ENCODE data around the gene CHRNA3. TPM values are rescaled to one million over a fixed set of nuclear protein-coding genes. Genes with fewer than 3 reads are reported as not detected.

The CHRNA3 gene
- not detected in 2 replicates for total RNA-seq

GRCh38 chr15:78620527-78621421 lies at the start of gene CHRNA3:
Gene CHRNA3, minus strand, starts transcription at chr15:78620996. Its CDS starts 202 bp downstream, at chr15:78620794.
- intact Hi-C loops (cut with micrococcal nuclease), result no loop called here

GRCh38 chr15:78668987-78669386 lies 48.2 kb upstream of the CHRNA3 start:
- intact Hi-C loops (cut with micrococcal nuclease), result no loop called here

GRCh38 chr15:78667578-78668236 lies 46.9 kb upstream of the CHRNA3 start:
- intact Hi-C loops (cut with micrococcal nuclease), result no loop called here

- intact Hi-C loops (cut with micrococcal nuclease), result no loop called here
Observed at GRCh38 chr15:78666010-78666409, 45.2 kb upstream of the CHRNA3 start.

- intact Hi-C loops (cut with micrococcal nuclease), result no loop called here
Observed at GRCh38 chr15:78663703-78664102, 42.9 kb upstream of the CHRNA3 start.

- intact Hi-C loops (cut with micrococcal nuclease), result no loop called here
Observed at GRCh38 chr15:78662028-78662427, 41.2 kb upstream of the CHRNA3 start.

- intact Hi-C loops (cut with micrococcal nuclease), result no loop called here
Observed at GRCh38 chr15:78661001-78661400, 40.2 kb upstream of the CHRNA3 start.

- intact Hi-C loops (cut with micrococcal nuclease), result no loop called here
Observed at GRCh38 chr15:78660584-78660983, 39.8 kb upstream of the CHRNA3 start.

GRCh38 chr15:78658823-78659222 lies 38.0 kb upstream of the CHRNA3 start:
- intact Hi-C loops (cut with micrococcal nuclease), result no loop called here

- intact Hi-C loops (cut with micrococcal nuclease), result no loop called here
Observed at GRCh38 chr15:78654272-78654671, 33.5 kb upstream of the CHRNA3 start.

- intact Hi-C loops (cut with micrococcal nuclease), result no loop called here
Observed at GRCh38 chr15:78651930-78652615, 31.3 kb upstream of the CHRNA3 start.

- intact Hi-C loops (cut with micrococcal nuclease), result no loop called here
Observed at GRCh38 chr15:78651007-78651406, 30.2 kb upstream of the CHRNA3 start.

- intact Hi-C loops (cut with micrococcal nuclease), result no loop called here
Observed at GRCh38 chr15:78650022-78650421, 29.2 kb upstream of the CHRNA3 start.

- intact Hi-C loops (cut with micrococcal nuclease), result no loop called here
Observed at GRCh38 chr15:78645009-78645408, 24.2 kb upstream of the CHRNA3 start.

GRCh38 chr15:78642331-78642730 lies 21.5 kb upstream of the CHRNA3 start:
- intact Hi-C loops (cut with micrococcal nuclease), result no loop called here

GRCh38 chr15:78641749-78642275 lies 21.0 kb upstream of the CHRNA3 start:
- intact Hi-C loops (cut with micrococcal nuclease), result no loop called here

- intact Hi-C loops (cut with micrococcal nuclease), result no loop called here
Observed at GRCh38 chr15:78641102-78641748, 20.4 kb upstream of the CHRNA3 start, which contains the start of gene CHRNB4. Gene CHRNB4, minus strand, starts transcription at chr15:78641210. Its CDS starts 77 bp downstream, at chr15:78641133.

GRCh38 chr15:78640527-78641101 lies 19.8 kb upstream of the CHRNA3 start:
- intact Hi-C loops (cut with micrococcal nuclease), result no loop called here

- intact Hi-C loops (cut with micrococcal nuclease), result loop anchor here (5.0 kb wide), 1 partner anchor 69 kb away; no protein-coding TSS in a partner anchor
Observed at GRCh38 chr15:78638658-78639314, 18.0 kb upstream of the CHRNA3 start.
